ENCODE results near the gene FAM219A.
A peak's percentile ranks its signal among the peaks of the same experiment; 100 is the strongest.
"Not testable (repeated sequence)": the region's sequence is repeated elsewhere in the genome, so short reads cannot be mapped to it uniquely, and the experiment has no call there.

Gene FAM219A

GRCh38 chr9:34482746-34483145, 24.4 kb upstream of the FAM219A start:
- not testable (repeated sequence) for DNase-seq

- DNase-seq = not testable (repeated sequence)
Measured at GRCh38 chr9:34481620-34482019, 23.2 kb upstream of the FAM219A start.

- no peak for DNase-seq
Measured at GRCh38 chr9:34479431-34479866, 21.1 kb upstream of the FAM219A start.

GRCh38 chr9:34477541-34477940, 19.2 kb upstream of the FAM219A start:
- DNase-seq = no peak

GRCh38 chr9:34475097-34475496, 16.7 kb upstream of the FAM219A start:
- DNase-seq = no peak

- no peak for DNase-seq
Measured at GRCh38 chr9:34465468-34465867, 7.1 kb upstream of the FAM219A start.

- no peak for DNase-seq
Measured at GRCh38 chr9:34464571-34464970, 6.2 kb upstream of the FAM219A start.

GRCh38 chr9:34463901-34464232, 5.5 kb upstream of the FAM219A start:
- DNase-seq = no peak

GRCh38 chr9:34463098-34463900, 4.9 kb upstream of the FAM219A start:
- DNase-seq = peak; percentile 52 to 68

- DNase-seq = no peak
Measured at GRCh38 chr9:34459941-34460340, 1.6 kb upstream of the FAM219A start.

- no peak for DNase-seq
Measured at GRCh38 chr9:34459356-34459755, 986 bp upstream of the FAM219A start.

GRCh38 chr9:34458959-34459340, 580 bp upstream of the FAM219A start:
- no peak for DNase-seq

GRCh38 chr9:34457266-34458012, 931 bp downstream of the FAM219A start:
- peak in 1 of 2 donors; percentile 9 for DNase-seq

GRCh38 chr9:34456746-34457145, 1.6 kb downstream of the FAM219A start:
- DNase-seq = no peak

GRCh38 chr9:34456151-34456550, 2.2 kb downstream of the FAM219A start:
- DNase-seq = no peak

- DNase-seq = no peak
Measured at GRCh38 chr9:34454571-34455065, 3.8 kb downstream of the FAM219A start.

GRCh38 chr9:34452568-34452967, 5.8 kb downstream of the FAM219A start:
- no peak for DNase-seq

- no peak for DNase-seq
Measured at GRCh38 chr9:34451545-34451944, 6.8 kb downstream of the FAM219A start.

- no peak for DNase-seq
Measured at GRCh38 chr9:34451135-34451534, 7.2 kb downstream of the FAM219A start.

- DNase-seq = no peak
Measured at GRCh38 chr9:34450644-34451043, 7.7 kb downstream of the FAM219A start.

GRCh38 chr9:34446951-34447350, 11.4 kb downstream of the FAM219A start:
- DNase-seq = no peak

- DNase-seq = no peak
Measured at GRCh38 chr9:34446468-34446891, 11.9 kb downstream of the FAM219A start.

- no peak for DNase-seq
Measured at GRCh38 chr9:34443976-34444375, 14.4 kb downstream of the FAM219A start.

- DNase-seq = no peak
Measured at GRCh38 chr9:34443533-34443932, 14.8 kb downstream of the FAM219A start.

Data from stimulated activated CD4-positive, alpha-beta T cell treated with anti-CD3 and anti-CD28 coated beads, Interleukin-2, amount 100 ng/mL, for 48 hours (primary cell).